Measurements from ENCODE around the gene SPOCK3. TPM values are rescaled to one million over a fixed set of nuclear protein-coding genes. Genes with fewer than 3 reads are reported as not detected.

Gene SPOCK3
- total and polyA plus RNA-seq, 10 of the 15 experiments (the other 5 are each of a cell fraction or from before 2014, with no cell fraction given), result 0.06 to 0.39 (median 0.09) TPM; not detected in 5

DNA sequence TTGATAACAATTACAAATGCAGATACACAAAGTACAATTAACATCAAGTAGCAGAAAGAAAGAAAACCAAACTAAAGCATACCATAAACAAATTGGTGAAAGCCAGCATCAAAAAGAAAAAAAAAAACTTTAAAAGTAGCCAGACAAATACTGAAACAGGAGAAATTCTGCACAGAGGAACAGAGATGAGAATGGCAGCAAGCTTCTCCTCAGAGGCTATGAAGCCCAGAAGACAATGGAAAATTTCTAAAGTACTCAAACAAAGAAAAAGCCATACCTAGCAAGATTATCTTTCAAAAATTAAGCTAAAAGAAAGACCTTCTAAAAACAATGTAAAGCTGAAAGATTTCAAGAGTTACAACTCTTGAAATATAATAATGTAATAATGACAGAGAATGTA, 471.3 kb downstream of the SPOCK3 start:
- in situ Hi-C loops (cut with MboI) (no loop called here), intact Hi-C loops (cut with micrococcal nuclease; ENCODE audit: unreplicated experiment) (no loop called here)
- DNase-seq (ENCODE audit: low read depth, low spot score) (no peak), FAIRE-seq (no peak), ATAC-seq (no peak)
- no peak overlapping the region for H3K27ac ChIP-seq (ENCODE audit: control insufficient read depth, insufficient read depth)
- H3K9ac ChIP-seq (ENCODE audit: control insufficient read depth, insufficient read depth, low read length), result no peak overlapping the region
- no peaks in the 10 kb centered on the region for H3K27me3 ChIP-seq (replicated peaks in 1 of 2; ENCODE audit: control insufficient read depth in 2 of 2, insufficient read depth in 2 of 2, low read length in 1 of 2)
- H3K79me2 ChIP-seq (ENCODE audit: control insufficient read depth, insufficient read depth, low read length), result no peaks in the 10 kb centered on the region
- H3K9me3 ChIP-seq (replicated peaks; ENCODE audit: control insufficient read depth, insufficient read depth, low read length), result no peaks in the 10 kb centered on the region; the same call in 2 of the 3 replicates
- H2AFZ ChIP-seq (ENCODE audit: control insufficient read depth, low read depth, low read length), result no peak overlapping the region
- POLR2A ChIA-PET, result no interaction called here
- RAD21 ChIA-PET (ENCODE audit: unreplicated experiment), result no interaction called here
- no peaks in the 10 kb centered on the region for H3K4me1 ChIP-seq (ENCODE audit: control insufficient read depth, insufficient read depth, low read length)
- peak; percentile 88; the same call in 1 of the 2 replicates for TF ChIP-seq CBX5 (IDR thresholded peaks at IDR 0.05; ENCODE audit: low read depth)
- TF ChIP-seq, protein P1, sequence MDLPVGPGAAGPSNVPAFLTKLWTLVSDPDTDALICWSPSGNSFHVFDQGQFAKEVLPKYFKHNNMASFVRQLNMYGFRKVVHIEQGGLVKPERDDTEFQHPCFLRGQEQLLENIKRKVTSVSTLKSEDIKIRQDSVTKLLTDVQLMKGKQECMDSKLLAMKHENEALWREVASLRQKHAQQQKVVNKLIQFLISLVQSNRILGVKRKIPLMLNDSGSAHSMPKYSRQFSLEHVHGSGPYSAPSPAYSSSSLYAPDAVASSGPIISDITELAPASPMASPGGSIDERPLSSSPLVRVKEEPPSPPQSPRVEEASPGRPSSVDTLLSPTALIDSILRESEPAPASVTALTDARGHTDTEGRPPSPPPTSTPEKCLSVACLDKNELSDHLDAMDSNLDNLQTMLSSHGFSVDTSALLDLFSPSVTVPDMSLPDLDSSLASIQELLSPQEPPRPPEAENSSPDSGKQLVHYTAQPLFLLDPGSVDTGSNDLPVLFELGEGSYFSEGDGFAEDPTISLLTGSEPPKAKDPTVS (IDR thresholded peaks at IDR 0.05; ENCODE audit: low read depth, low read length), result no peak
- no peak overlapping the region for H3K4me3 ChIP-seq
- CTCF ChIA-PET, result no interaction called here
- H4K20me1 ChIP-seq (ENCODE audit: control insufficient read depth, insufficient read depth), result no peaks in the 10 kb centered on the region
- H3K36me3 ChIP-seq (ENCODE audit: control insufficient read depth in 2 of 2, insufficient read depth in 2 of 2, low read length in 1 of 2), result no peaks in the 10 kb centered on the region
- SMC1A ChIA-PET (ENCODE audit: uncharacterized antibody, unreplicated experiment), result interaction anchor here (0.7 to 1.4 kb wide), 7 partner anchors 8 to 879 kb away, joined by 3 to 4 read pairs (median 3); no protein-coding TSS in a partner anchor
- H3K4me2 ChIP-seq (ENCODE audit: control insufficient read depth, insufficient read depth), result no peak overlapping the region
- BruUV-seq (replicated peaks), result no TSS peak

DNA sequence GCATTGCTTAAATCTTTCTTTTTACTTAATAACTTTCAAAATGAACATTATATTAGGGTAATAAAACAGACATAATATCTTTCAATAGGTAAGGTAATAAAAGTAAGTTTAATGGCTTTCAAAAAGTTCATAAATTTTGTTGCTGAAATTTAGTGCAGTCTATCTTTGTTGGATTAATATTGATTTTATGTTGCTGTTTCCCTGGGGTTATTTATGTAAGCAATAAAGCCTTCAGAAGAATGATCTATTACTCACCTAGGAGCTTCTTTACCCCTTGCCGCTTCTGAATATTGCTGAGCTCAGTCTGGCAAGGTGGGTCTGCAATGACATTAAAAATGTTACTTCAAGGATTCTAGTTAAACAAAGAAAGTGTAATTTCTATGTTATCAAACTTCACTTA, 492.6 kb downstream of the SPOCK3 start:
- ChIA-PET CTCF (no interaction called here), POLR2A (no interaction called here), RAD21 (ENCODE audit: unreplicated experiment) (no interaction called here), SMC1A (ENCODE audit: uncharacterized antibody, unreplicated experiment) (interaction anchor here (0.6 kb wide), 1 partner anchor 44 kb away, joined by 3 read pairs; no protein-coding TSS in a partner anchor)
- DNase-seq (ENCODE audit: low read depth, low spot score), result no peak
- no peak for ATAC-seq
- in situ Hi-C loops (cut with MboI) (no loop called here), intact Hi-C loops (cut with micrococcal nuclease; ENCODE audit: unreplicated experiment) (no loop called here)
- no peak overlapping the region for H3K4me2 ChIP-seq (ENCODE audit: control insufficient read depth, insufficient read depth)
- FAIRE-seq, result no peak
- H2AFZ ChIP-seq (ENCODE audit: control insufficient read depth, low read depth, low read length), result no peak overlapping the region
- no peaks in the 10 kb centered on the region for H3K4me1 ChIP-seq (ENCODE audit: control insufficient read depth, insufficient read depth, low read length)
- H3K9ac ChIP-seq (ENCODE audit: control insufficient read depth, insufficient read depth, low read length), result no peak overlapping the region
- H3K9me3 ChIP-seq (replicated peaks; ENCODE audit: control insufficient read depth, insufficient read depth, low read length), result no peaks in the 10 kb centered on the region
- H4K20me1 ChIP-seq (ENCODE audit: control insufficient read depth, insufficient read depth), result no peaks in the 10 kb centered on the region
- H3K36me3 ChIP-seq (ENCODE audit: control insufficient read depth in 2 of 2, insufficient read depth in 2 of 2, low read length in 1 of 2), result no peaks in the 10 kb centered on the region
- H3K4me3 ChIP-seq, result no peak overlapping the region
- TF ChIP-seq, protein P2, sequence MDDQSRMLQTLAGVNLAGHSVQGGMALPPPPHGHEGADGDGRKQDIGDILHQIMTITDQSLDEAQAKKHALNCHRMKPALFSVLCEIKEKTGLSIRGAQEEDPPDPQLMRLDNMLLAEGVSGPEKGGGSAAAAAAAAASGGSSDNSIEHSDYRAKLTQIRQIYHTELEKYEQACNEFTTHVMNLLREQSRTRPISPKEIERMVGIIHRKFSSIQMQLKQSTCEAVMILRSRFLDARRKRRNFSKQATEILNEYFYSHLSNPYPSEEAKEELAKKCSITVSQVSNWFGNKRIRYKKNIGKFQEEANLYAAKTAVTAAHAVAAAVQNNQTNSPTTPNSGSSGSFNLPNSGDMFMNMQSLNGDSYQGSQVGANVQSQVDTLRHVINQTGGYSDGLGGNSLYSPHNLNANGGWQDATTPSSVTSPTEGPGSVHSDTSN (IDR thresholded peaks at IDR 0.05; ENCODE audit: insufficient replicate concordance, low read depth, low read length), result no peak
- TF ChIP-seq RUNX3 (IDR thresholded peaks at IDR 0.05; ENCODE audit: low read length) (no peak), SMAD1 (IDR thresholded peaks at IDR 0.05; ENCODE audit: low read depth, partially characterized antibody) (no peak), GATAD2B (conservative IDR thresholded peaks at IDR 0.05; ENCODE audit: low read depth) (no peak), ZNF384 (IDR thresholded peaks at IDR 0.05; ENCODE audit: borderline replicate concordance, low read depth, low read length) (no peak), SPI1 (IDR thresholded peaks at IDR 0.05; ENCODE audit: borderline replicate concordance, insufficient read depth, low read depth, low read length) (no peak), KDM1A (IDR thresholded peaks at IDR 0.05; ENCODE audit: borderline replicate concordance) (no peak)
- TF ChIP-seq, protein P3, sequence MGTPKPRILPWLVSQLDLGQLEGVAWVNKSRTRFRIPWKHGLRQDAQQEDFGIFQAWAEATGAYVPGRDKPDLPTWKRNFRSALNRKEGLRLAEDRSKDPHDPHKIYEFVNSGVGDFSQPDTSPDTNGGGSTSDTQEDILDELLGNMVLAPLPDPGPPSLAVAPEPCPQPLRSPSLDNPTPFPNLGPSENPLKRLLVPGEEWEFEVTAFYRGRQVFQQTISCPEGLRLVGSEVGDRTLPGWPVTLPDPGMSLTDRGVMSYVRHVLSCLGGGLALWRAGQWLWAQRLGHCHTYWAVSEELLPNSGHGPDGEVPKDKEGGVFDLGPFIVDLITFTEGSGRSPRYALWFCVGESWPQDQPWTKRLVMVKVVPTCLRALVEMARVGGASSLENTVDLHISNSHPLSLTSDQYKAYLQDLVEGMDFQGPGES (IDR thresholded peaks at IDR 0.05), result no peak
- no peaks in the 10 kb centered on the region for H3K79me2 ChIP-seq (ENCODE audit: control insufficient read depth, insufficient read depth, low read length)
- BruUV-seq (replicated peaks), result no TSS peak
- H3K27me3 ChIP-seq (replicated peaks in 1 of 2; ENCODE audit: control insufficient read depth in 2 of 2, insufficient read depth in 2 of 2, low read length in 1 of 2), result no peaks in the 10 kb centered on the region
- 96% methylated on average over 1 of the region's 1 CpG for WGBS (ENCODE audit: insufficient coverage, insufficient replicate concordance, low lambda C conversion rate, missing lambda C conversion rate)
- no peak overlapping the region for H3K27ac ChIP-seq (ENCODE audit: control insufficient read depth, insufficient read depth)

Data from GM12878 (cell line).